Fibroblast of lung (primary cell): ENCODE data around the gene ANO10.

ENCODE experiments used
- CTCF ChIP-seq, 2 donors: IDR thresholded peaks in 1 of 2; conservative IDR thresholded peaks in 1 of 2; 1 replicate in 1 of 2; 2 replicates in 1 of 2; pipeline ENCODE4 v1.5.1; 2011 to 2012; ENCODE audit warnings: low read length in 2 of 2, control low read depth in 1 of 2, inconsistent platforms in 1 of 2, low read depth in 1 of 2, mild to moderate bottlenecking in 1 of 2
- EZH2 ChIP-seq: IDR thresholded peaks from 2 replicates; pipeline ENCODE4 v1.5.1; 2012; ENCODE audit warnings: low read length, control low read depth, mild to moderate bottlenecking; ENCODE audit errors: missing control alignments

GRCh38 chr3:43344520-43344919 is 277.3 kb downstream of the ANO10 start:
- TF ChIP-seq CTCF (conservative IDR thresholded peaks at IDR 0.05 in 1 of 2, IDR thresholded peaks at IDR 0.05 in 1 of 2; ENCODE audit: low read depth in 1 of 2, low read length in 2 of 2) (no peak), EZH2 (no peak)
